Panc1 (cell line): ENCODE results near the gene TASOR. TPM values are rescaled to one million over a fixed set of nuclear protein-coding genes. Genes with fewer than 3 reads are reported as not detected.

ENCODE experiments used
- ATAC-seq: fragments of 200-7000 bp; cut with Tn5 transposase; 2 replicates; pipeline ENCODE4 v1.9.1; 2020; ENCODE audit warnings: mild to moderate bottlenecking, moderate library complexity
- BruUV-seq: library from RNA; stranded (reverse); fragments of 400-500 nt; replicated peaks from 2 replicates; lab custom pipeline; 2021; lab: Mats Ljungman, UMichigan
- CTCF ChIA-PET: fragments of 300-600 bp; sonication (Branson Sonifier 250); formaldehyde crosslinking; loops from one replicate; lab custom pipeline; 2022; ENCODE audit warnings: antibody characterized with exemption; lab: Charles Lee
- POLR2A ChIA-PET: fragments of 300-600 bp; sonication (Branson Sonifier 250); formaldehyde crosslinking; loops from one replicate; lab custom pipeline; 2022; ENCODE audit warnings: antibody characterized with exemption; lab: Charles Lee
- DNase-seq: peaks from one replicate; pipeline ENCODE4 v3.0.0-alpha.2; 2010; ENCODE audit warnings: low read depth, low spot score
- H3K27ac ChIP-seq: 2 replicates; pipeline ENCODE4 v1.5.1; 2011; ENCODE audit warnings: mild to moderate bottlenecking, low read length, inconsistent platforms
- H3K27me3 ChIP-seq: fragments of 200-500 bp; sonication (Bioruptor generic); 2 replicates; pipeline ENCODE4 v1.6.0; 2014; ENCODE audit warnings: low read length, inconsistent platforms; ENCODE audit not compliant: control insufficient read depth, insufficient read depth
- H3K36me3 ChIP-seq: fragments of 200-500 bp; sonication (Bioruptor generic); 2 replicates; pipeline ENCODE4 v1.5.1; 2014; ENCODE audit warnings: inconsistent platforms, mild to moderate bottlenecking, low read length, moderate library complexity; ENCODE audit not compliant: control insufficient read depth, insufficient read depth
- H3K4me1 ChIP-seq: 2 replicates; pipeline ENCODE4 v1.5.1; 2011; ENCODE audit warnings: inconsistent platforms, mild to moderate bottlenecking, low read length, moderate library complexity; ENCODE audit not compliant: control insufficient read depth, insufficient read depth
- H3K4me3 ChIP-seq, 2 experiments: 2 replicates each; pipeline ENCODE4 v1.5.1; 2011 to 2012; ENCODE audit warnings: low read depth in 2 of 2, low read length in 2 of 2, mild to moderate bottlenecking in 2 of 2, inconsistent platforms in 1 of 2, moderate library complexity in 1 of 2
- H3K9me3 ChIP-seq: fragments of 200-500 bp; sonication (Bioruptor generic); 2 replicates; pipeline ENCODE4 v1.5.1; 2014; ENCODE audit warnings: low read depth, mild to moderate bottlenecking, inconsistent platforms, low read length, moderate library complexity; ENCODE audit not compliant: control insufficient read depth, insufficient read depth
- CTCF ChIP-seq: fragments of 450-650 bp; IDR thresholded peaks from 2 replicates; pipeline ENCODE4 v1.5.1; 2017; ENCODE audit warnings: mild to moderate bottlenecking
- POLR2AphosphoS5 ChIP-seq: IDR thresholded peaks from 2 replicates; pipeline ENCODE4 v1.6.1; 2012; ENCODE audit warnings: mild to moderate bottlenecking, low read depth, low read length, moderate library complexity
- SIN3A ChIP-seq: IDR thresholded peaks from 2 replicates; pipeline ENCODE4 v1.6.1; 2012; ENCODE audit warnings: low read depth, mild to moderate bottlenecking, low read length, moderate library complexity, borderline replicate concordance; ENCODE audit not compliant: insufficient read depth
- TCF7L2 ChIP-seq: IDR thresholded peaks from 2 replicates; pipeline ENCODE4 v1.6.1; 2011; ENCODE audit warnings: mild to moderate bottlenecking, low read depth, low read length, inconsistent platforms
- in situ Hi-C: cut with HindIII; loops from 2 replicates; pipeline ENCODE4 v1.10.0; 2016; ENCODE audit warnings: low sequenced_read_pairs, low pct_unique_long_range_greater_than_20kb
- intact Hi-C: fragments of 100-400 bp; cut with micrococcal nuclease; formaldehyde crosslinking; loops from one replicate; pipeline ENCODE4 v1.10.0; 2022; ENCODE audit not compliant: unreplicated experiment
- total RNA-seq: library from RNA; stranded (reverse); gene quantifications from one replicate; pipeline ENCODE4 v1.2.1, GENCODE V29; 2021; ENCODE audit not compliant: unreplicated experiment
- TF ChIP-seq, protein P1 (sequence below), 2 experiments: IDR thresholded peaks; 2 replicates each; pipeline ENCODE4 v1.6.1; 2011 to 2012; ENCODE audit warnings: low read depth in 2 of 2, control low read depth in 1 of 2, low read length in 1 of 2, mild to moderate bottlenecking in 1 of 2, moderate library complexity in 1 of 2; ENCODE audit not compliant: insufficient read depth in 1 of 2

Gene TASOR
- total RNA-seq, 1 experiment from 2014 or later = 55.6 TPM

- intact Hi-C loops = no loop called here
- TF ChIP-seq SIN3A = no peak
- TF ChIP-seq TCF7L2 = no peak
- TF ChIP-seq, protein P1, sequence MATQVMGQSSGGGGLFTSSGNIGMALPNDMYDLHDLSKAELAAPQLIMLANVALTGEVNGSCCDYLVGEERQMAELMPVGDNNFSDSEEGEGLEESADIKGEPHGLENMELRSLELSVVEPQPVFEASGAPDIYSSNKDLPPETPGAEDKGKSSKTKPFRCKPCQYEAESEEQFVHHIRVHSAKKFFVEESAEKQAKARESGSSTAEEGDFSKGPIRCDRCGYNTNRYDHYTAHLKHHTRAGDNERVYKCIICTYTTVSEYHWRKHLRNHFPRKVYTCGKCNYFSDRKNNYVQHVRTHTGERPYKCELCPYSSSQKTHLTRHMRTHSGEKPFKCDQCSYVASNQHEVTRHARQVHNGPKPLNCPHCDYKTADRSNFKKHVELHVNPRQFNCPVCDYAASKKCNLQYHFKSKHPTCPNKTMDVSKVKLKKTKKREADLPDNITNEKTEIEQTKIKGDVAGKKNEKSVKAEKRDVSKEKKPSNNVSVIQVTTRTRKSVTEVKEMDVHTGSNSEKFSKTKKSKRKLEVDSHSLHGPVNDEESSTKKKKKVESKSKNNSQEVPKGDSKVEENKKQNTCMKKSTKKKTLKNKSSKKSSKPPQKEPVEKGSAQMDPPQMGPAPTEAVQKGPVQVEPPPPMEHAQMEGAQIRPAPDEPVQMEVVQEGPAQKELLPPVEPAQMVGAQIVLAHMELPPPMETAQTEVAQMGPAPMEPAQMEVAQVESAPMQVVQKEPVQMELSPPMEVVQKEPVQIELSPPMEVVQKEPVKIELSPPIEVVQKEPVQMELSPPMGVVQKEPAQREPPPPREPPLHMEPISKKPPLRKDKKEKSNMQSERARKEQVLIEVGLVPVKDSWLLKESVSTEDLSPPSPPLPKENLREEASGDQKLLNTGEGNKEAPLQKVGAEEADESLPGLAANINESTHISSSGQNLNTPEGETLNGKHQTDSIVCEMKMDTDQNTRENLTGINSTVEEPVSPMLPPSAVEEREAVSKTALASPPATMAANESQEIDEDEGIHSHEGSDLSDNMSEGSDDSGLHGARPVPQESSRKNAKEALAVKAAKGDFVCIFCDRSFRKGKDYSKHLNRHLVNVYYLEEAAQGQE (IDR thresholded peaks at IDR 0.05; ENCODE audit: insufficient read depth in 1 of 2, low read depth in 2 of 2, low read length in 1 of 2) = no peak
- in situ Hi-C loops = no loop called here
Observed at GRCh38 chr3:56704706-56705105, 21.6 kb upstream of the TASOR start.

GRCh38 chr3:56702490-56703315 lies 19.6 kb upstream of the TASOR start:
- ChIA-PET POLR2A (interaction anchor here (0.7 kb wide), 2 partner anchors 97 to 110 kb away, joined by 4 read pairs; no protein-coding TSS in a partner anchor), CTCF (interaction anchor here (0.6 to 1.8 kb wide), 10 partner anchors 17 to 391 kb away, joined by 3 to 22 read pairs (median 3); partner anchors contain the start of gene ARHGEF3)
- Histone ChIP-seq H3K4me1 (no peaks in the 10 kb centered on the region), H3K36me3 (no peaks in the 10 kb centered on the region), H3K27ac (no peak overlapping the region), H3K27me3 (no peaks in the 10 kb centered on the region), H3K9me3 (no peaks in the 10 kb centered on the region), H3K4me3 (no peak overlapping the region)
- TF ChIP-seq SIN3A (no peak), CTCF (peak; percentile 75)
- ATAC-seq (peak; percentile 84), DNase-seq (no peak)
- no TSS peak for BruUV-seq
- intact Hi-C loops = loop anchor here (2.0 kb wide), 2 partner anchors 96 to 286 kb away; no protein-coding TSS in a partner anchor
- in situ Hi-C loops = no loop called here

More at GRCh38 chr3:56704706-56705105, 21.6 kb upstream of the TASOR start:
- ChIA-PET CTCF (interaction anchor here (0.6 kb wide), 1 partner anchor 96 kb away, joined by 6 read pairs; no protein-coding TSS in a partner anchor), POLR2A (no interaction called here)
- no peak overlapping the region for H3K27ac ChIP-seq
- no peaks in the 10 kb centered on the region for H3K27me3 ChIP-seq
- no peaks in the 10 kb centered on the region for H3K4me1 ChIP-seq
- ATAC-seq = no peak
- no TSS peak for BruUV-seq
- H3K4me3 ChIP-seq = no peak overlapping the region
- no peak for DNase-seq
- H3K9me3 ChIP-seq = no peaks in the 10 kb centered on the region
- H3K36me3 ChIP-seq = no peaks in the 10 kb centered on the region

DNA sequence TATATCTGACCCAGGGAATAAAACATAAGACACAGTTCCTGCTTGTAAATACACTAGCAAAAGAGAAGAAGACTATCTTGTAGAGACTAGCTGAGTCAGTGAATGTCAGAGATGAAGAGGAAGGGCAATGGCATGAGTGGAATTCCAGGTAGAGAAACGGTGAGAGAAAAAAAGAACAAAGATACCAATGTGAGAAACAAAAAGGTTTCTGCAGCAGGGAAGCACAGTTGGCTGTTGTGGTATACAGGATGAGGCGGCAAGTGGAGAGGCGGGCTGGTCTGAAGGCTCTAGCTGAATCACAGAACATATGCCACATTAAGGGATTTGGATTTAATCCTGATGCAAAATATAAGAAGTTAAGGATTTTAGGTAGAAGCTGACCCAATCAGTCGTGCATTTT lies 17.1 kb upstream of the TASOR start:
- TF ChIP-seq CTCF (no peak), POLR2AphosphoS5 (no peak), TCF7L2 (no peak), SIN3A (no peak)
- TF ChIP-seq, protein P1 (IDR thresholded peaks at IDR 0.05; ENCODE audit: insufficient read depth in 1 of 2, low read depth in 2 of 2, low read length in 1 of 2) = no peak
- POLR2A ChIA-PET = interaction anchor here (0.6 kb wide), 1 partner anchor 101 kb away, joined by 7 read pairs; the partner anchor contains the start of gene ARHGEF3
- Histone ChIP-seq H3K27ac (no peak overlapping the region), H3K4me1 (no peaks in the 10 kb centered on the region), H3K36me3 (no peaks in the 10 kb centered on the region), H3K9me3 (no peaks in the 10 kb centered on the region), H3K4me3 (no peak overlapping the region), H3K27me3 (no peaks in the 10 kb centered on the region)
- ATAC-seq = no peak
- no TSS peak for BruUV-seq
- DNase-seq = no peak
- CTCF ChIA-PET = no interaction called here
- in situ Hi-C loops (no loop called here), intact Hi-C loops (no loop called here)
